ENCODE data around the gene C2orf92.
"Not testable (repeated sequence)": the region's sequence is repeated elsewhere in the genome, so short reads cannot be mapped to it uniquely, and the experiment has no call there.

DNA sequence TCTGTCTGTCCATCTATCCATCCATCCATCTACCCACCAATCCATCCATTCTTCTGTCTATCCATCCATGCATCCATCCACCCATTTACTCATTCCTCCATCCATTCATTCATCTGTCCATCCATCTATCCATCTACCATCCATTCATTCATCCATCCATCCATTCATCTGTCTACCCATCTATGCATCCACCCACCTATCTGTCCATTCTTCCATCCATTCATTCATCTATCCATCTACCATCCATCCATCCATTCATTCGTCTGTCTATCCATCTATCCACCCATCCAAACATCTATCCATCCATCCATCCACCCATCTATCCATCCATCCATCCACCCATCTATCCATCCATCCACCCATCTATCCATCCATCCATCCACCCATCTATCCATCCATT lies 49.0 kb upstream of the C2orf92 start:
- not testable (repeated sequence) for TF ChIP-seq LEF1 (IDR thresholded peaks at IDR 0.05; ENCODE audit: borderline replicate concordance); FOXM1 (IDR thresholded peaks at IDR 0.05; ENCODE audit: borderline replicate concordance); FOXK2 (IDR thresholded peaks at IDR 0.05); ELF4 (IDR thresholded peaks at IDR 0.05); SUZ12 (IDR thresholded peaks at IDR 0.05); FOXA1 (IDR thresholded peaks at IDR 0.05); ZNF384 (IDR thresholded peaks at IDR 0.05); NFRKB (IDR thresholded peaks at IDR 0.05); SP1 (IDR thresholded peaks at IDR 0.05); TARDBP (IDR thresholded peaks at IDR 0.05); BHLHE40 (IDR thresholded peaks at IDR 0.05; ENCODE audit: borderline replicate concordance); L3MBTL2 (conservative IDR thresholded peaks at IDR 0.05); CTBP1 (IDR thresholded peaks at IDR 0.05; ENCODE audit: borderline replicate concordance)
- TF ChIP-seq, protein P1, sequence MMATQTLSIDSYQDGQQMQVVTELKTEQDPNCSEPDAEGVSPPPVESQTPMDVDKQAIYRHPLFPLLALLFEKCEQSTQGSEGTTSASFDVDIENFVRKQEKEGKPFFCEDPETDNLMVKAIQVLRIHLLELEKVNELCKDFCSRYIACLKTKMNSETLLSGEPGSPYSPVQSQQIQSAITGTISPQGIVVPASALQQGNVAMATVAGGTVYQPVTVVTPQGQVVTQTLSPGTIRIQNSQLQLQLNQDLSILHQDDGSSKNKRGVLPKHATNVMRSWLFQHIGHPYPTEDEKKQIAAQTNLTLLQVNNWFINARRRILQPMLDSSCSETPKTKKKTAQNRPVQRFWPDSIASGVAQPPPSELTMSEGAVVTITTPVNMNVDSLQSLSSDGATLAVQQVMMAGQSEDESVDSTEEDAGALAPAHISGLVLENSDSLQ (IDR thresholded peaks at IDR 0.05), result not testable (repeated sequence)

Measured in HEK293T (cell line).